A549 treated with dexamethasone at 1 μM for 4 hours (cell line): Measurements from ENCODE around the gene TVP23A. TPM values are rescaled to one million over a fixed set of nuclear protein-coding genes. Genes with fewer than 3 reads are reported as not detected.

ENCODE experiments used
- total RNA-seq: library from RNA; stranded (reverse); fragments of 200-300 nt; extraction: Qiagen RNA extraction; gene quantifications from 5 replicates; pipeline ENCODE4 v1.2.3, GENCODE V29; 2022

Gene TVP23A
- total RNA-seq = 0.07 to 0.36 TPM (median 0.21 TPM) in 5 replicates

DNA sequence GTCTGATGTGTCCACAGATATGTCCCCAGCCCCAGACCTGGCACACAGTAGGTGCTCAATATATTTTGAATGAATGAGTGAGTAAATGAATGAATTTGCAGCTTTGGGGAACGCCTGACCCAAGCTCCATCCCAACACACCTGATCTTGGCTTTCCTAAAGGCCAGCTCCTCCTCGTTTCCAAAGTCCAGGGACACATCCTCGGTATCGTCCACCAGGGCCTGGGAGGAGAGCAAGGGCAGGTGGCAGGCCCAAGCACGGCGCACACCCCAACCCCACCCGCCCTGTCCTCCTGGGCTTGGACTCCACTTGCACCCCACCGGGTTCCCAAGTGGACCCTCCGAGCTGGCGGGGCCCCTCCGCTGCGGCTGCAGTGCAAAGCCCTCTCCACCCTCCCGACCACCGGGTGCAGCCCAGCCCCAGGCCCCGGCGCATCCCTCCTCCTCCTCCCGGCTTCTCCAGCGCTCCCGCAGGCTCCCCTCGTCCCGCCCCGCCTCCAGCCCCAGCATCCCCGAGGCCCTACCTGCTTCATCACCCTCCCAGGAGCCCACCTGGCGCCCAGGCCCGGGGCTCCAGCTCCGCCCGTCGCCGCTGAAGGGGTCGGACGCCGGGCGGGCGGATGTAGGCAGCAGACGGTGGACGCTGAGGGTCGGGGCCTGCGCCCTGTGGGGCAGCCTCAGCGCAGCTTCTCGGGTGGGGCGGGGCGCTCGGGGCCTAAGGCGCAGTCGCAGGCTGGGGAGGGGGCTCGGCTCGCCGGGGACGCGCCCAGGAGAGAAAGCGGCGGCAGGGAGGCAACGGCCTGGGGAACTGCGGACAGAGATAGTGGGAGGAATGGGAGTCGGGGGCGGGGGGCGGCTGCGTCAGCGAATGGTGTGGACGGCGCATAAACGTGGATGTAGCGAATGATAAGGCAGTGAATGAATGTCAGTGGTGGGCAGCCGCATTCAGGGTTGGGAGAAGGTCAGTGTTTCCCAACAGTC lies at the start of gene TVP23A:
TVP23A (minus strand) TSS at position 832 of the 979 bp plus-strand sequence; CDS start at position 531, 301 bp downstream.

GRCh38 chr16:10743610-10744369 lies 74.8 kb downstream of the TVP23A start, which contains the start of gene NUBP1:
Gene NUBP1 (plus strand): TSS chr16:10743842. CDS start chr16:10743864, 22 bp downstream.

Other genes starting within 250 kb of the TVP23A start
- 32.1 to 58.2 TPM (median 55.8 TPM) in 5 replicates for gene EMP2, start 238.2 kb downstream of the TVP23A start, total RNA-seq
- gene TEKT5, start 123.9 kb downstream of the TVP23A start, total RNA-seq = 0.15 to 0.17 TPM (median 0.16 TPM) in 3 of 5 replicates, not detected in the others
- 46.8 to 51.3 TPM (median 48.1 TPM) in 5 replicates for gene NUBP1, start 75.0 kb downstream of the TVP23A start, total RNA-seq
- 0.03 to 0.09 TPM (median 0.06 TPM) in 5 replicates for gene CIITA, start 58.4 kb upstream of the TVP23A start, total RNA-seq
- gene DEXI, start 123.7 kb upstream of the TVP23A start, total RNA-seq = 34.5 to 44.0 TPM (median 40.4 TPM) in 5 replicates
- gene CLEC16A, start 125.8 kb upstream of the TVP23A start, total RNA-seq = 7.2 to 12.3 TPM (median 11.6 TPM) in 5 replicates